HCT116 (cell line): Measurements from ENCODE around the gene FEZF2. TPM values are rescaled to one million over a fixed set of nuclear protein-coding genes. Genes with fewer than 3 reads are reported as not detected.

Experiments used
- ATAC-seq: fragments of 200-7000 bp; cut with Tn5 transposase; 2 replicates; pipeline ENCODE4 v1.9.1; 2020; ENCODE audit warnings: mild to moderate bottlenecking, moderate library complexity
- BruUV-seq: library from RNA; stranded (reverse); fragments of 400-500 nt; replicated peaks from 2 replicates; lab custom pipeline; 2021; lab: Mats Ljungman, UMichigan
- CTCF ChIA-PET: fragments of 300-600 bp; sonication (Branson Sonifier 250); formaldehyde crosslinking; loops from one replicate; lab custom pipeline; 2021; ENCODE audit warnings: antibody characterized with exemption; lab: Charles Lee
- POLR2A ChIA-PET: fragments of 300-600, 350-600 bp; sonication (Branson Sonifier 250); formaldehyde crosslinking; loops from one replicate; lab custom pipeline; 2021; ENCODE audit warnings: antibody characterized with exemption; lab: Charles Lee
- RAD21 ChIA-PET, 2 experiments: fragments of 300-600 bp; sonication (Branson Sonifier 250); formaldehyde crosslinking; loops; one replicate each; lab custom pipeline; 2023; ENCODE audit warnings: low total read pairs in 2 of 2; ENCODE audit not compliant: uncharacterized antibody in 2 of 2, unreplicated experiment in 2 of 2, low non-redundant PET in 1 of 2; lab: Charles Lee
- DNase-seq: peaks from one replicate; pipeline ENCODE4 v3.0.0-alpha.2; 2010; ENCODE audit warnings: low read depth, low spot score
- H2AFZ ChIP-seq: fragments of 200-600 bp; shearing (Covaris generic), sonication (generic); 2 replicates; pipeline ENCODE4 v1.6.1; 2017; ENCODE audit warnings: low read depth, mixed run types, mixed read lengths, antibody characterized with exemption, low read length; ENCODE audit not compliant: poor library complexity, severe bottlenecking
- H3K27ac ChIP-seq: 2 replicates; pipeline ENCODE4 v1.5.1; 2012; ENCODE audit warnings: low read depth, low read length
- H3K27me3 ChIP-seq: fragments of 200-600 bp; sonication (generic); 2 replicates; pipeline ENCODE4 v1.6.1; 2016; ENCODE audit warnings: mixed run types, low read length, mixed read lengths; ENCODE audit not compliant: insufficient read depth
- H3K36me3 ChIP-seq, 2 experiments: fragments of 200-500 bp in 1 of 2; fragments of 200-600 bp in 1 of 2; sonication (Bioruptor generic) in 1 of 2; sonication (generic) in 1 of 2; 2 replicates each; pipeline versions ENCODE4 v1.5.1 to v1.6.1; 2014 to 2016; ENCODE audit warnings: low read length in 2 of 2, inconsistent platforms in 1 of 2, mixed read lengths in 1 of 2, mixed run types in 1 of 2; ENCODE audit not compliant: insufficient read depth in 2 of 2, control insufficient read depth in 1 of 2
- H3K4me1 ChIP-seq, 2 experiments: fragments of 200-600 bp in 1 of 2; sonication (generic) in 1 of 2; 2 replicates each; pipeline versions ENCODE4 v1.5.1 to v1.6.1; 2012 to 2017; ENCODE audit warnings: low read length in 2 of 2, inconsistent platforms in 1 of 2, mild to moderate bottlenecking in 1 of 2, mixed read lengths in 1 of 2, mixed run types in 1 of 2, moderate library complexity in 1 of 2; ENCODE audit not compliant: insufficient read depth in 2 of 2, control insufficient read depth in 1 of 2
- H3K4me2 ChIP-seq: fragments of 200-600 bp; sonication (generic); 2 replicates; pipeline ENCODE4 v1.6.1; 2017; ENCODE audit warnings: mixed run types, low read length, mixed read lengths
- H3K4me3 ChIP-seq, 2 experiments: fragments of 200-600 bp in 1 of 2; sonication (generic) in 1 of 2; replicated peaks in 1 of 2; 2 replicates each; pipeline ENCODE4 v1.5.1; 2011 to 2016; ENCODE audit warnings: low read length in 2 of 2, control low read depth in 1 of 2, low read depth in 1 of 2, mild to moderate bottlenecking in 1 of 2, mixed read lengths in 1 of 2, mixed run types in 1 of 2
- H3K79me2 ChIP-seq: fragments of 200-600 bp; sonication (generic); 2 replicates; pipeline ENCODE4 v1.6.1; 2017; ENCODE audit warnings: mild to moderate bottlenecking, mixed run types, low read length, moderate library complexity, mixed read lengths; ENCODE audit not compliant: insufficient read depth
- H3K9ac ChIP-seq: fragments of 200-600 bp; sonication (generic); 2 replicates; pipeline ENCODE4 v1.6.1; 2016; ENCODE audit warnings: low read length, mixed read lengths
- H3K9me2 ChIP-seq: fragments of 200-600 bp; sonication (generic), shearing (Covaris generic); 2 replicates; pipeline ENCODE4 v1.6.1; 2017; ENCODE audit warnings: mixed run types, mild to moderate bottlenecking, moderate library complexity; ENCODE audit not compliant: insufficient read depth
- H3K9me3 ChIP-seq, 2 experiments: fragments of 200-500 bp in 1 of 2; fragments of 200-600 bp in 1 of 2; sonication (Bioruptor generic) in 1 of 2; sonication (generic) in 1 of 2; 2 replicates each; pipeline ENCODE4 v1.6.1; 2014 to 2017; ENCODE audit warnings: low read length in 2 of 2, mixed read lengths in 2 of 2, inconsistent platforms in 1 of 2, low read depth in 1 of 2, mild to moderate bottlenecking in 1 of 2, mixed run types in 1 of 2, moderate library complexity in 1 of 2; ENCODE audit not compliant: control insufficient read depth in 1 of 2, insufficient read depth in 1 of 2
- H4K20me1 ChIP-seq: fragments of 200-600 bp; sonication (generic), shearing (Covaris generic); 2 replicates; pipeline ENCODE4 v1.6.1; 2017; ENCODE audit warnings: mixed run types, mild to moderate bottlenecking, moderate library complexity; ENCODE audit not compliant: insufficient read depth
- CEBPB ChIP-seq: IDR thresholded peaks from 2 replicates; pipeline ENCODE4 v1.6.1; 2012; ENCODE audit warnings: low read depth
- ELF1 ChIP-seq: IDR thresholded peaks from 2 replicates; pipeline ENCODE4 v1.6.1; 2012; ENCODE audit warnings: low read depth, borderline replicate concordance
- EZH2 ChIP-seq: fragments of 200-600 bp; sonication (generic); IDR thresholded peaks from 2 replicates; pipeline ENCODE4 v1.6.1; 2017; ENCODE audit warnings: antibody characterized with exemption, mixed run types
- SIN3A ChIP-seq: IDR thresholded peaks from 2 replicates; pipeline ENCODE4 v1.6.1; 2012; ENCODE audit warnings: low read depth
- SRF ChIP-seq: IDR thresholded peaks from 2 replicates; pipeline ENCODE4 v1.6.1; 2012; ENCODE audit warnings: low read depth
- YY1 ChIP-seq: IDR thresholded peaks from 2 replicates; pipeline ENCODE4 v1.6.1; 2011; ENCODE audit warnings: low read length, low read depth, moderate library complexity, mild to moderate bottlenecking; ENCODE audit not compliant: insufficient replicate concordance; ENCODE audit errors: extremely low read depth
- ZFX ChIP-seq: fragments of 450-650 bp; IDR thresholded peaks from 2 replicates; pipeline ENCODE4 v1.6.1; 2017
- intact Hi-C: fragments of 100-400 bp; cut with micrococcal nuclease; formaldehyde crosslinking; loops from 2 replicates; pipeline ENCODE4 v1.10.0; 2022
- total RNA-seq: library from RNA; stranded (reverse); gene quantifications from one replicate; pipeline ENCODE4 v1.2.1, GENCODE V29; 2021; ENCODE audit not compliant: unreplicated experiment
- TF ChIP-seq, protein P1 (sequence below), 3 experiments: fragments of 200-600 bp in 1 of 3; sonication (generic) in 1 of 3; IDR thresholded peaks in 2 of 3; conservative IDR thresholded peaks in 1 of 3; 2 replicates each; pipeline ENCODE4 v1.5.1; 2012 to 2017; ENCODE audit warnings: low read depth in 2 of 3, low read length in 2 of 3, antibody characterized with exemption in 1 of 3, borderline replicate concordance in 1 of 3, control low read depth in 1 of 3, mild to moderate bottlenecking in 1 of 3, mixed read lengths in 1 of 3, mixed run types in 1 of 3, moderate library complexity in 1 of 3; ENCODE audit not compliant: insufficient read depth in 1 of 3

The FEZF2 gene
- total RNA-seq, 1 experiment from 2014 or later = not detected

DNA sequence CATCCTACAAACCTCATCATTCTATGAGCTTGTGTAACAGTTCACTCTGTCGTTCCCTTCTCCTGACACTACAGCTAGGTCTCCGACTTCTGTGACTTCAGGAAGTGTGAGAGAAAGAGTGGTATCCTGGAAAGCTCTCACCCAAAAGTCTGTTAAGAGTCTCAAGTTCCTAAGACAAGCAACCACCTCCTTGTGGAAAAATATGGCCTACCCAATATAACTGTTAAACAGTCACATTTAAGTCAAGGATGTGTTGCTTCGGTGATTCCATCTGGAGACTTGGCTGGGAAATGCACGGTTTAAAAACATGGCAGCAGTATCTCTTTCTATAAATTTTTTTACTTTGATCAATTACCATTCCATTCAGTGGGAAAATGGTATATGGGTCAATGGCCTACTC is 13.8 kb downstream of the FEZF2 start (continued):
- TF ChIP-seq, protein P1, sequence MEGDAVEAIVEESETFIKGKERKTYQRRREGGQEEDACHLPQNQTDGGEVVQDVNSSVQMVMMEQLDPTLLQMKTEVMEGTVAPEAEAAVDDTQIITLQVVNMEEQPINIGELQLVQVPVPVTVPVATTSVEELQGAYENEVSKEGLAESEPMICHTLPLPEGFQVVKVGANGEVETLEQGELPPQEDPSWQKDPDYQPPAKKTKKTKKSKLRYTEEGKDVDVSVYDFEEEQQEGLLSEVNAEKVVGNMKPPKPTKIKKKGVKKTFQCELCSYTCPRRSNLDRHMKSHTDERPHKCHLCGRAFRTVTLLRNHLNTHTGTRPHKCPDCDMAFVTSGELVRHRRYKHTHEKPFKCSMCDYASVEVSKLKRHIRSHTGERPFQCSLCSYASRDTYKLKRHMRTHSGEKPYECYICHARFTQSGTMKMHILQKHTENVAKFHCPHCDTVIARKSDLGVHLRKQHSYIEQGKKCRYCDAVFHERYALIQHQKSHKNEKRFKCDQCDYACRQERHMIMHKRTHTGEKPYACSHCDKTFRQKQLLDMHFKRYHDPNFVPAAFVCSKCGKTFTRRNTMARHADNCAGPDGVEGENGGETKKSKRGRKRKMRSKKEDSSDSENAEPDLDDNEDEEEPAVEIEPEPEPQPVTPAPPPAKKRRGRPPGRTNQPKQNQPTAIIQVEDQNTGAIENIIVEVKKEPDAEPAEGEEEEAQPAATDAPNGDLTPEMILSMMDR (IDR thresholded peaks at IDR 0.05 in 2 of 3, conservative IDR thresholded peaks at IDR 0.05 in 1 of 3; ENCODE audit: borderline replicate concordance in 1 of 3, insufficient read depth in 1 of 3, low read depth in 2 of 3, low read length in 2 of 3) = no peak
- no peak for TF ChIP-seq SIN3A
- no peak for TF ChIP-seq YY1
- TF ChIP-seq SRF = no peak
- TF ChIP-seq CEBPB = no peak

DNA sequence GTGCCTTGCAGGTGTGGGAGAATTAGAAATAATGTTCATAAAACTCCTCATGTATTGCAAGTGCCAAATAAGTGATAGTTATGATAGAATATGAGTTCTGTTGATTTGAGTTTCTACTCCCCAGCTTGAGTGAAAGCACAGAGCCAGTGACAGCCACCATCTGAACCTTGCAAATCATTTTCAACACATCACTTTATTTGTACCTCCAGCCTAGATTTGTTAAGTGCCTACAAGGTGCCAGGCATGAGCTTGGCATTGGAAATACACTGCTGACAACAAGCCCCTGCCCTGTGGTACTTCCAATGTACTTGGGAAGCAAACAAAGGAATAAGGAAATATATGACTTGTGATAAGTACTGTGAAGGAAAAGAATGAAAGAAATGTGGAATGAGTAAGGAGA is 17.0 kb downstream of the FEZF2 start:
- no peaks in the 10 kb centered on the region for H3K36me3 ChIP-seq
- intact Hi-C loops = no loop called here
- DNase-seq = no peak
- H3K9me3 ChIP-seq = no peaks in the 10 kb centered on the region
- POLR2A ChIA-PET = no interaction called here
- H3K79me2 ChIP-seq = no peaks in the 10 kb centered on the region
- no TSS peak for BruUV-seq
- CTCF ChIA-PET = no interaction called here
- RAD21 ChIA-PET = no interaction called here
- peaks cover 55% of the 10 kb centered on the region for H3K27me3 ChIP-seq
- H3K9ac ChIP-seq = no peak overlapping the region
- H3K4me3 ChIP-seq = no peak overlapping the region
- no peak overlapping the region for H3K4me2 ChIP-seq
- TF ChIP-seq ZFX (no peak), SIN3A (no peak), YY1 (no peak), EZH2 (no peak), ELF1 (no peak)
- TF ChIP-seq, protein P1 (IDR thresholded peaks at IDR 0.05 in 2 of 3, conservative IDR thresholded peaks at IDR 0.05 in 1 of 3; ENCODE audit: borderline replicate concordance in 1 of 3, insufficient read depth in 1 of 3, low read depth in 2 of 3, low read length in 2 of 3) = no peak
- no peaks in the 10 kb centered on the region for H3K9me2 ChIP-seq
- no peak overlapping the region for H3K27ac ChIP-seq
- H3K4me1 ChIP-seq = no peaks in the 10 kb centered on the region
- no peak overlapping the region for H2AFZ ChIP-seq
- ATAC-seq = no peak
- no peaks in the 10 kb centered on the region for H4K20me1 ChIP-seq
